GM23338 (cell line): ENCODE data around the gene PVR. TPM values are rescaled to one million over a fixed set of nuclear protein-coding genes. Genes with fewer than 3 reads are reported as not detected.

Experiments
- ATAC-seq: fragments of 200-7000 bp; cut with Tn5 transposase; 3 replicates; pipeline ENCODE4 v1.9.1; 2020
- DNase-seq: peaks from one replicate; pipeline ENCODE4 v3.0.0-alpha.2; 2015; ENCODE audit warnings: low spot score
- H2AFZ ChIP-seq: fragments of 200-600 bp; sonication (generic); 2 replicates; pipeline ENCODE4 v1.8.0; 2016; ENCODE audit warnings: antibody characterized with exemption, mild to moderate bottlenecking, moderate library complexity
- H3F3A ChIP-seq: fragments of 200-600 bp; sonication (generic); replicated peaks from 2 replicates; pipeline ENCODE4 v1.8.0; 2017; ENCODE audit warnings: antibody characterized with exemption, mixed run types, low read depth
- H3K27ac ChIP-seq: fragments of 200-600 bp; sonication (generic); 2 replicates; pipeline ENCODE4 v1.6.1; 2016; ENCODE audit warnings: low read depth
- H3K27me3 ChIP-seq: fragments of 200-600 bp; sonication (generic); 2 replicates; pipeline ENCODE4 v1.8.0; 2016; ENCODE audit warnings: mild to moderate bottlenecking, mixed run types, moderate library complexity; ENCODE audit not compliant: insufficient read depth
- H3K36me3 ChIP-seq: fragments of 200-600 bp; sonication (generic); 2 replicates; pipeline ENCODE4 v1.8.0; 2016; ENCODE audit warnings: mild to moderate bottlenecking; ENCODE audit not compliant: insufficient read depth
- H3K4me1 ChIP-seq: fragments of 200-600 bp; sonication (generic); 2 replicates; pipeline ENCODE4 v1.8.0; 2016; ENCODE audit warnings: mild to moderate bottlenecking, moderate library complexity; ENCODE audit not compliant: insufficient read depth
- H3K4me2 ChIP-seq: fragments of 200-600 bp; sonication (generic); 2 replicates; pipeline ENCODE4 v1.7.1; 2017; ENCODE audit warnings: mixed run types
- H3K4me3 ChIP-seq: fragments of 200-600 bp; sonication (generic); 2 replicates; pipeline ENCODE4 v1.6.1; 2016; ENCODE audit warnings: mixed run types
- H3K79me2 ChIP-seq: fragments of 200-600 bp; sonication (generic); replicated peaks from 2 replicates; pipeline ENCODE4 v1.8.0; 2017; ENCODE audit warnings: mild to moderate bottlenecking; ENCODE audit not compliant: insufficient read depth
- H3K9me2 ChIP-seq: fragments of 200-600 bp; sonication (generic); 2 replicates; pipeline ENCODE4 v1.8.0; 2017; ENCODE audit not compliant: insufficient read depth
- H4K20me1 ChIP-seq: fragments of 200-600 bp; sonication (generic); replicated peaks from 2 replicates; pipeline ENCODE4 v1.8.0; 2017; ENCODE audit warnings: mild to moderate bottlenecking; ENCODE audit not compliant: insufficient read depth
- H3K27ac Mint-ChIP-seq: 2 replicates; pipeline ENCODE4 v1.8.0; 2020; ENCODE audit warnings: inconsistent platforms, mild to moderate bottlenecking, moderate library complexity, mixed read lengths
- H3K27me3 Mint-ChIP-seq: 3 replicates; pipeline ENCODE4 v1.8.0; 2022; ENCODE audit warnings: low read depth, mild to moderate bottlenecking, moderate library complexity, mixed read lengths, inconsistent platforms; ENCODE audit not compliant: insufficient read depth, poor library complexity
- H3K36me3 Mint-ChIP-seq: 3 replicates; pipeline ENCODE4 v1.8.0; 2021; ENCODE audit warnings: low read depth, mild to moderate bottlenecking, inconsistent platforms, moderate library complexity, mixed read lengths
- H3K4me1 Mint-ChIP-seq: 3 replicates; pipeline ENCODE4 v1.8.0; 2020; ENCODE audit warnings: mild to moderate bottlenecking, inconsistent platforms, mixed read lengths
- H3K4me3 Mint-ChIP-seq: 3 replicates; pipeline ENCODE4 v1.8.0; 2021; ENCODE audit warnings: moderate library complexity, mild to moderate bottlenecking, inconsistent platforms, mixed read lengths
- H3K9me3 Mint-ChIP-seq: 3 replicates; pipeline ENCODE4 v1.8.0; 2020; ENCODE audit warnings: moderate library complexity, mild to moderate bottlenecking, inconsistent platforms, mixed read lengths
- CREB1 ChIP-seq: fragments of 250-450 bp; sonication (Bioruptor Pico); IDR thresholded peaks from 2 replicates; pipeline ENCODE4 v1.5.0; 2020; ENCODE audit warnings: low read depth, mild to moderate bottlenecking, moderate library complexity
- EZH2 ChIP-seq: fragments of 200-600 bp; sonication (generic); IDR thresholded peaks from one replicate; pipeline ENCODE4 v1.8.0; 2017; ENCODE audit warnings: antibody characterized with exemption, mild to moderate bottlenecking, low read depth; ENCODE audit not compliant: unreplicated experiment
- EZH2phosphoT487 ChIP-seq: fragments of 200-600 bp; sonication (generic); IDR thresholded peaks from one replicate; pipeline ENCODE4 v1.8.1; 2018; ENCODE audit warnings: antibody characterized with exemption; ENCODE audit not compliant: unreplicated experiment
- JUNB ChIP-seq: IDR thresholded peaks from one replicate; pipeline ENCODE4 v1.6.1; 2016; ENCODE audit warnings: antibody characterized with exemption; ENCODE audit not compliant: unreplicated experiment
- NANOG ChIP-seq: IDR thresholded peaks from 2 replicates; pipeline ENCODE4 v1.6.1; 2016; ENCODE audit warnings: antibody characterized with exemption, borderline replicate concordance
- POLR2AphosphoS5 ChIP-seq: IDR thresholded peaks from 2 replicates; pipeline ENCODE4 v1.6.1; 2016; ENCODE audit warnings: antibody characterized with exemption, low read depth
- REST ChIP-seq: IDR thresholded peaks from one replicate; pipeline ENCODE4 v1.6.1; 2018; ENCODE audit warnings: antibody characterized with exemption; ENCODE audit not compliant: unreplicated experiment
- STAT1 ChIP-seq: IDR thresholded peaks from one replicate; pipeline ENCODE4 v1.6.1; 2016; ENCODE audit warnings: antibody characterized with exemption; ENCODE audit not compliant: unreplicated experiment
- ZNF114 ChIP-seq: fragments of 250-450 bp; sonication (Bioruptor Pico); IDR thresholded peaks from 2 replicates; pipeline ENCODE4 v1.5.0; 2020; ENCODE audit warnings: mild to moderate bottlenecking, moderate library complexity
- ZNF331 ChIP-seq: fragments of 250-450 bp; sonication (Bioruptor Pico); IDR thresholded peaks from 2 replicates; pipeline ENCODE4 v1.5.0; 2020; ENCODE audit warnings: low read depth, mild to moderate bottlenecking, moderate library complexity
- ZNF462 ChIP-seq: fragments of 250-450 bp; sonication (Bioruptor Pico); IDR thresholded peaks from 2 replicates; pipeline ENCODE4 v1.5.0; 2020; ENCODE audit warnings: mild to moderate bottlenecking, moderate library complexity
- polyA plus RNA-seq: library from polyadenylated mRNA; unstranded; fragments of >200 nt; fragmentation: Nextera tagmentation; extraction: Ambion mirVana; gene quantifications from 2 replicates; pipeline ENCODE4 v1.2.1, GENCODE V29; 2016
- total RNA-seq: library from RNA; depleted of rRNA; stranded (reverse); fragments of >200 nt; shearing (Covaris generic); gene quantifications from 2 replicates; pipeline ENCODE4 v1.2.3, GENCODE V29; 2014
- TF ChIP-seq, protein P1 (sequence below): IDR thresholded peaks from 2 replicates; pipeline ENCODE4 v1.6.1; 2016; ENCODE audit warnings: antibody characterized with exemption
- TF ChIP-seq, protein P2 (sequence below), 2 experiments: fragments of 200-600 bp in 1 of 2; sonication (generic) in 1 of 2; conservative IDR thresholded peaks; 2 replicates each; pipeline versions ENCODE4 v1.5.1 to v1.6.1; 2016 to 2017; ENCODE audit warnings: antibody characterized with exemption in 2 of 2, low read depth in 2 of 2, mild to moderate bottlenecking in 2 of 2, moderate library complexity in 1 of 2

PVR gene
- total and polyA plus RNA-seq, 2 experiments from 2014 or later = 4.8 to 19.0 TPM

GRCh38 chr19:44607917-44608316 lies 35.8 kb upstream of the PVR start:
- no peak overlapping the region for H3K27ac Mint-ChIP-seq
- Histone ChIP-seq H3K4me3 (no peak overlapping the region), H3K36me3 (no peaks in the 10 kb centered on the region), H3K9me2 (no peaks in the 10 kb centered on the region), H3K4me1 (peaks cover 35% of the 10 kb centered on the region), H4K20me1 (no peaks in the 10 kb centered on the region), H3K79me2 (no peaks in the 10 kb centered on the region), H3F3A (no peaks in the 10 kb centered on the region), H2AFZ (no peak overlapping the region), H3K4me2 (no peak overlapping the region), H3K27ac (no peak overlapping the region), H3K27me3 (no peaks in the 10 kb centered on the region)
- no peak overlapping the region for H3K4me3 Mint-ChIP-seq
- H3K27me3 Mint-ChIP-seq = peaks cover 3% of the 10 kb centered on the region
- no peaks in the 10 kb centered on the region; the same call in 2 of the 3 replicates for H3K36me3 Mint-ChIP-seq
- DNase-seq (no peak), ATAC-seq (no peak; the same call in 2 of the 3 replicates)
- TF ChIP-seq EZH2phosphoT487 (no peak), CREB1 (CRISPR knock-in tag) (no peak), POLR2AphosphoS5 (no peak), ZNF462 (no peak), ZNF331 (CRISPR knock-in tag) (no peak), NANOG (no peak), REST (no peak), STAT1 (no peak), EZH2 (no peak), JUNB (no peak), ZNF114 (CRISPR knock-in tag) (no peak)
- TF ChIP-seq, protein P1, sequence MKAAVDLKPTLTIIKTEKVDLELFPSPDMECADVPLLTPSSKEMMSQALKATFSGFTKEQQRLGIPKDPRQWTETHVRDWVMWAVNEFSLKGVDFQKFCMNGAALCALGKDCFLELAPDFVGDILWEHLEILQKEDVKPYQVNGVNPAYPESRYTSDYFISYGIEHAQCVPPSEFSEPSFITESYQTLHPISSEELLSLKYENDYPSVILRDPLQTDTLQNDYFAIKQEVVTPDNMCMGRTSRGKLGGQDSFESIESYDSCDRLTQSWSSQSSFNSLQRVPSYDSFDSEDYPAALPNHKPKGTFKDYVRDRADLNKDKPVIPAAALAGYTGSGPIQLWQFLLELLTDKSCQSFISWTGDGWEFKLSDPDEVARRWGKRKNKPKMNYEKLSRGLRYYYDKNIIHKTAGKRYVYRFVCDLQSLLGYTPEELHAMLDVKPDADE = no peak
- TF ChIP-seq, protein P2, sequence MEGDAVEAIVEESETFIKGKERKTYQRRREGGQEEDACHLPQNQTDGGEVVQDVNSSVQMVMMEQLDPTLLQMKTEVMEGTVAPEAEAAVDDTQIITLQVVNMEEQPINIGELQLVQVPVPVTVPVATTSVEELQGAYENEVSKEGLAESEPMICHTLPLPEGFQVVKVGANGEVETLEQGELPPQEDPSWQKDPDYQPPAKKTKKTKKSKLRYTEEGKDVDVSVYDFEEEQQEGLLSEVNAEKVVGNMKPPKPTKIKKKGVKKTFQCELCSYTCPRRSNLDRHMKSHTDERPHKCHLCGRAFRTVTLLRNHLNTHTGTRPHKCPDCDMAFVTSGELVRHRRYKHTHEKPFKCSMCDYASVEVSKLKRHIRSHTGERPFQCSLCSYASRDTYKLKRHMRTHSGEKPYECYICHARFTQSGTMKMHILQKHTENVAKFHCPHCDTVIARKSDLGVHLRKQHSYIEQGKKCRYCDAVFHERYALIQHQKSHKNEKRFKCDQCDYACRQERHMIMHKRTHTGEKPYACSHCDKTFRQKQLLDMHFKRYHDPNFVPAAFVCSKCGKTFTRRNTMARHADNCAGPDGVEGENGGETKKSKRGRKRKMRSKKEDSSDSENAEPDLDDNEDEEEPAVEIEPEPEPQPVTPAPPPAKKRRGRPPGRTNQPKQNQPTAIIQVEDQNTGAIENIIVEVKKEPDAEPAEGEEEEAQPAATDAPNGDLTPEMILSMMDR (conservative IDR thresholded peaks at IDR 0.05; ENCODE audit: low read depth in 2 of 2) = no peak
- H3K9me3 Mint-ChIP-seq = no peaks in the 10 kb centered on the region; the same call in 1 of the 3 replicates
- peaks cover 28% of the 10 kb centered on the region for H3K4me1 Mint-ChIP-seq
